Psoas muscle (tissue), 8 donors: ENCODE results near the gene ZNF665. TPM values are rescaled to one million over a fixed set of nuclear protein-coding genes. Genes with fewer than 3 reads are reported as not detected.
A peak's percentile ranks its signal among the peaks of the same experiment; 100 is the strongest.
"Not testable (repeated sequence)": the region's sequence is repeated elsewhere in the genome, so short reads cannot be mapped to it uniquely, and the experiment has no call there.

Experiments
- ATAC-seq, 4 donors: fragments of 200-7000 bp; cut with Tn5 transposase; one replicate each; pipeline ENCODE4 v1.9.1; 2020; ENCODE audit warnings: moderate library complexity in 3 of 4, mild to moderate bottlenecking in 2 of 4
- DNase-seq, 2 donors: peaks; one replicate each; pipeline ENCODE4 v3.0.0-alpha.2; 2020
- H3K27ac ChIP-seq: fragments of 200-600 bp; one replicate; pipeline ENCODE4 v1.8.0; 2022
- H3K27me3 ChIP-seq, 3 donors: fragments of 200-600 bp in 1 of 3; one replicate each; pipeline versions ENCODE4 v1.6.1 to v1.8.0; 2013 to 2022; ENCODE audit warnings: low read length in 2 of 3, mild to moderate bottlenecking in 2 of 3, moderate library complexity in 1 of 3; ENCODE audit not compliant: insufficient read depth in 3 of 3
- H3K36me3 ChIP-seq, 2 donors: fragments of 200-600 bp in 1 of 2; one replicate each; pipeline versions ENCODE4 v1.6.1 to v1.8.0; 2013 to 2022; ENCODE audit warnings: low read depth in 1 of 2, mild to moderate bottlenecking in 1 of 2, moderate library complexity in 1 of 2; ENCODE audit not compliant: insufficient read depth in 1 of 2
- H3K4me1 ChIP-seq: fragments of 200-600 bp; one replicate; pipeline ENCODE4 v1.8.0; 2022
- H3K4me3 ChIP-seq: fragments of 200-600 bp; one replicate; pipeline ENCODE4 v1.8.0; 2022; ENCODE audit warnings: mild to moderate bottlenecking
- H3K9me3 ChIP-seq: fragments of 200-600 bp; one replicate; pipeline ENCODE4 v1.8.0; 2022
- WGBS, 3 donors: extraction: QIAGEN DNeasy Blood & Tissue Kit; methylation state at CpG; one replicate each; pipeline versions ENCODE4 v1.1.6 to v1.1.7; 2013; 5-methylcytosine and 5-hydroxymethylcytosine counted together
- intact Hi-C, 2 donors: fragments of 100-400 bp; cut with DNase I; formaldehyde crosslinking; loops; one replicate each; pipeline versions ENCODE4 v1.11.0 to v1.14.2; 2022
- polyA plus RNA-seq, 3 donors: library from polyadenylated mRNA; stranded (reverse); fragments of 200-250 nt; gene quantifications; one replicate each; pipeline ENCODE4 v1.2.3, GENCODE V29; 2013
- total RNA-seq, 4 donors: library from RNA; stranded (reverse); fragmentation: NEBNext Ultra II Directional in 2 of 4; extraction: Animal tissue kit (Norgen Biotek cat#: 25700) in 2 of 4; gene quantifications; one replicate each; pipeline versions ENCODE4 v1.2.1 to v1.2.4, GENCODE V29; 2021 to 2023
- TF ChIP-seq, protein P1 (sequence below): fragments of 200-600 bp; IDR thresholded peaks from one replicate; pipeline ENCODE4 v1.8.0; 2022; ENCODE audit warnings: antibody characterized with exemption
- donor health status: healthy with polysubstance abuse.
- donor health status: DM: no; HTN: no; CAD: no; lungs with moderate emphysema.
- donor health status: Bipolar disorder and iron deficiency.
- donor health status: healthy.
- donor health status: DM: yes; HTN: yes; CAD: no.
- donor health status: DM: no; HTN: no; CAD: no.
- donor health status: DM: no; HTN: no; CAD: no.
- donor health status: DM: yes; HTN: yes; CAD: no.

ZNF665 gene
- total and polyA plus RNA-seq, 7 donors = 0.20 to 1.1 (median 0.63) TPM

DNA sequence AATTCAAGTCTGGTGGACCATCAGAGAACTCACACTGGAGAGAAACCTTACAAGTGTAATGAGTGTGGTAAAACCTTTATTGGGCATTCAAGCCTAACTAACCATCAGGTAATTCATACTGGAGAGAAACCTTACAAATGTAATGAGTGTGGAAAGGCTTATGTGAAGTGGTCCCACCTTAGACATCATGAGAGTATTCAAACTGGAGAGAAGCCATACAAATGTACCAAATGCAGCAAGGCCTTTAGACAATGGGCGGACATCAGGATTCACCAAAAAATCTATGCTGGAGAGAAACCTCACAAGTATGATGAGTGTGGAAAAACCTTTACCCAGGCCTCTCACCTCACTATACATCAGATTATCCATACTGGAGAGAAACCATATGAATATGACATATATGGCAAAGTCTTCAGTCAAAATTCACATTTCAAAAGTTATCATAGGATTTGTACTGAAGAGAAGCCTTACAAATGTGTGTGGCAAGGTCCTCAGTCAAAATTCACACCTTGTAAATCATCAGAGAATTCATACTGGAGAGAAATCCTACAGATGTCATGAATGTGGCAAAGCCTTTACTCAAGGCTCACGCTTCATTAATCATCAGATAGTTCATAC is 19.7 kb upstream of the ZNF665 start:
- Histone ChIP-seq H3K4me1 (no peaks in the 10 kb centered on the region), H3K27ac (no peak overlapping the region), H3K9me3 (peaks cover 97% of the 10 kb centered on the region), H3K36me3 (peaks cover 5 to 19% of the 10 kb centered on the region in 2 donors), H3K4me3 (no peak overlapping the region), H3K27me3 (no peaks in the 10 kb centered on the region)
- ATAC-seq = no peak
- no peak for DNase-seq
- TF ChIP-seq, protein P1, sequence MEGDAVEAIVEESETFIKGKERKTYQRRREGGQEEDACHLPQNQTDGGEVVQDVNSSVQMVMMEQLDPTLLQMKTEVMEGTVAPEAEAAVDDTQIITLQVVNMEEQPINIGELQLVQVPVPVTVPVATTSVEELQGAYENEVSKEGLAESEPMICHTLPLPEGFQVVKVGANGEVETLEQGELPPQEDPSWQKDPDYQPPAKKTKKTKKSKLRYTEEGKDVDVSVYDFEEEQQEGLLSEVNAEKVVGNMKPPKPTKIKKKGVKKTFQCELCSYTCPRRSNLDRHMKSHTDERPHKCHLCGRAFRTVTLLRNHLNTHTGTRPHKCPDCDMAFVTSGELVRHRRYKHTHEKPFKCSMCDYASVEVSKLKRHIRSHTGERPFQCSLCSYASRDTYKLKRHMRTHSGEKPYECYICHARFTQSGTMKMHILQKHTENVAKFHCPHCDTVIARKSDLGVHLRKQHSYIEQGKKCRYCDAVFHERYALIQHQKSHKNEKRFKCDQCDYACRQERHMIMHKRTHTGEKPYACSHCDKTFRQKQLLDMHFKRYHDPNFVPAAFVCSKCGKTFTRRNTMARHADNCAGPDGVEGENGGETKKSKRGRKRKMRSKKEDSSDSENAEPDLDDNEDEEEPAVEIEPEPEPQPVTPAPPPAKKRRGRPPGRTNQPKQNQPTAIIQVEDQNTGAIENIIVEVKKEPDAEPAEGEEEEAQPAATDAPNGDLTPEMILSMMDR = no peak
- intact Hi-C loops = no loop called here
- WGBS, 3 donors = 94 to 99% (median 97%) methylated on average over 2 of the region's 2 CpGs

DNA sequence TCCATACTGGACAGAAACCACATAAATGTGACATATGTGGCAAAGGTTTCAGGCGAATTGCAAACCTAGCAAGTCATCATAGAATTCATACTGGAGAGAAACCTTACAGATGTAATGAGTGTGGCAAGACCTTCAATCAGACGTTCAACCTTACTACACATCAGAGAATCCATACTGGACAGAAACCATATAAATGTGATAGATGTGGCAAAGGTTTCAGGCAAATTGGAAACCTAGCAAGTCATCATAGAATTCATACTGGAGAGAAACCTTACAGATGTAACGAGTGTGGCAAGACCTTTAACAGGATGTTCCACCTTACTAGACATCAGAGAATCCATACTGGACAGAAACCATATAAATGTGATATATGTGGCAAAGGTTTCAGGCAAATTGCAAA is 18.4 kb upstream of the ZNF665 start:
- H3K4me1 ChIP-seq, H3K27ac ChIP-seq, H3K4me3 ChIP-seq, intact Hi-C loops, H3K27me3 ChIP-seq, ATAC-seq, DNase-seq: not testable (repeated sequence)
- H3K9me3 ChIP-seq = peaks cover 92% of the 10 kb centered on the region
- peaks cover 5 to 19% of the 10 kb centered on the region in 2 donors for H3K36me3 ChIP-seq
- 92 to 95% (median 93%) methylated on average over 3 of the region's 3 CpGs for WGBS, 3 donors

DNA sequence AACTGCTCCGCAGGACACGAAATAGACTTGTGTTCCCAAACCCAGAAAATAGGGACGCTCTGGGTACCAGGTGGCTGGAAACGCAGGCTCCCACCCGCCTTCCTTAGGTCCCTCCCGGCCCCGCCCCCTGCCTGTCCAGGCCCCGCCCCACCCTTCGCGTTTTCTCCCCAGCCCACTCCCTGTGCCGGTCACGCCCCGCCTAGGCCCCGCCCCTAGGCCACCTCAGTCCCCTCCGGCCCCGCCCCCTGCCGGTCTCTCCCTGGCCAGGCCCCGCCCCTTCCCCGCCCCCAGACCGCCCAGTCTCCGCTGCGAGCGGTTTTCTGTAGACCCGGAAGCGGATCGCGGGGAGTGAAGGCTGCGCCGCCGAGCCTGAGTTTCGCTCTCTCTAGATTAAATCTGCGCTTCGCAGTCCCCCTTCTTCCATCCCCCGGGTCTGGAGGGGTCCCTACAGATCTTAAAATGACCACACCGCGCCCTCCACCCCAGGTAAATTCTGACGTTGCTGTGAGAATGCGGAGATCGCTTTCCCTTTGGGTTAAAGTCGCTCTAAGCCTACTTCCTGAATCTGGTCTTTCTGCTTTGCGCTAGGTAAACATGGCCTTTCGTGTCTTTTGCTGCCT is 3.7 kb upstream of the ZNF665 start:
- intact Hi-C loops = loop anchor here (5.0 to 10.0 kb wide), 3 partner anchors 55 to 198 kb away; partner anchors contain the start of genes ZNF525 (in 1 of the 2), ZNF677 (in 1 of the 2) and ZNF765 (in 1 of the 2)
- Histone ChIP-seq H3K4me3 (peak overlapping the region; percentile 70), H3K27me3 (peaks cover 0 to 4% (median under 1%) of the 10 kb centered on the region in 3 donors), H3K36me3 (peaks cover 0 to 8% of the 10 kb centered on the region in 2 donors), H3K4me1 (peaks cover 3% of the 10 kb centered on the region), H3K27ac (peak overlapping the region; percentile 56), H3K9me3 (peaks cover 11% of the 10 kb centered on the region)
- WGBS, 3 donors = 1 to 3% (median 2%) methylated on average over 32 to 42 of the region's 42 CpGs
- DNase-seq = peak; percentile 98 to 99
- ATAC-seq = peak; percentile 96 to 99 (median 98)
- TF ChIP-seq, protein P1 = no peak

DNA sequence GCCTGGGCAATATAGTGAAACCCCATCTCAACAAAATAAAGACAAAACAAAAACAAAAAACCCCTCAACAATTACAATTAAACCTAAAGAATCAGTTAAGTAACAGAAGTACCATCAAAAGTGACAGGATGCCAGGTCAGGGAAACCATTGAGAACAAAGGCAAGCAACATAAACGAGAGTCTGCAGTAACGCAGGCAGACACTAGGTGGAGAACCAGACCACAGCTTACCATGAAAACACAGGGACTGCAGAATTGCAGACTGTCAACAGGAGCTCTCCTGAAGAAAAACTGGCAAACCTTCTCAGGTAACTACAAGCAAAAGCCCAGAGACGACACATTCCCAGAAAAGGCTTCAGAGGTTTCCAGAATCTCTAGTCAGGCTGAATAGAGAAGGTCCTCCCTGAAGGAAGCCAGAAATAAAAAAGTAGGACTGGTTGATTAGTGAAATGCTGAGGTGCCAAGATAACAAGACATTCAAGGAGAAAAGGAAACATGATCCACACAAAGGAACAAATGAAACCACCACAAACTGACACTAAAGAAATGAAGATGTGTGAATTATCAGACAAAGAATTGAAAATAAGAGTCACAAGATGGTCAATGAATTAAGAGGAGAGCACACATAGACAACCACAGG is 2.2 kb upstream of the ZNF665 start:
- intact Hi-C loops = loop anchor here (5.0 to 10.0 kb wide), 3 partner anchors 57 to 199 kb away; partner anchors contain the start of genes ZNF525 (in 1 of the 2), ZNF677 (in 1 of the 2) and ZNF765 (in 1 of the 2)
- ATAC-seq (peak in 3 of 4 donors; percentile 45 to 63 (median 51)), DNase-seq (peak; percentile 57 to 72)
- Histone ChIP-seq H3K4me1 (peaks cover 3% of the 10 kb centered on the region), H3K9me3 (peaks cover 11% of the 10 kb centered on the region), H3K27ac (no peak overlapping the region), H3K27me3 (peaks cover 0 to 4% (median 4%) of the 10 kb centered on the region in 3 donors), H3K4me3 (no peak overlapping the region), H3K36me3 (peaks cover 0 to 4% of the 10 kb centered on the region in 2 donors)
- 0 to 1% (median 0%) methylated on average over 3 of the region's 3 CpGs for WGBS, 3 donors
- TF ChIP-seq, protein P1 = peak; percentile 79
